Kidney epithelial cell (primary cell): ENCODE data around the gene NEK3. TPM values are rescaled to one million over a fixed set of nuclear protein-coding genes. Genes with fewer than 3 reads are reported as not detected.
A peak's percentile ranks its signal among the peaks of the same experiment; 100 is the strongest.
"Not testable (repeated sequence)": the region's sequence is repeated elsewhere in the genome, so short reads cannot be mapped to it uniquely, and the experiment has no call there.

Experiments
- DNase-seq: peaks from one replicate; pipeline ENCODE4 v3.0.0-alpha.2; 2010; ENCODE audit warnings: low read depth
- H3K27me3 ChIP-seq: 2 replicates; pipeline ENCODE4 v1.6.0; 2011; ENCODE audit warnings: low read length; ENCODE audit not compliant: control insufficient read depth, insufficient read depth
- H3K36me3 ChIP-seq: 2 replicates; pipeline ENCODE4 v1.5.1; 2011; ENCODE audit warnings: low read length; ENCODE audit not compliant: control insufficient read depth, insufficient read depth
- H3K4me3 ChIP-seq: 2 replicates; pipeline ENCODE4 v1.5.1; 2011; ENCODE audit warnings: low read depth, mild to moderate bottlenecking, control low read depth, low read length
- total RNA-seq: library from RNA; depleted of rRNA; stranded (reverse); fragments of >200 nt; gene quantifications from 2 replicates; pipeline ENCODE4 v1.2.3, GENCODE V29; 2015
- TF ChIP-seq, protein P1 (sequence below): IDR thresholded peaks from 2 replicates; pipeline ENCODE4 v1.5.1; 2011; ENCODE audit warnings: mild to moderate bottlenecking, moderate library complexity, low read length, control low read depth, inconsistent platforms; ENCODE audit not compliant: insufficient read depth, poor library complexity, severe bottlenecking

Gene NEK3, protein sequence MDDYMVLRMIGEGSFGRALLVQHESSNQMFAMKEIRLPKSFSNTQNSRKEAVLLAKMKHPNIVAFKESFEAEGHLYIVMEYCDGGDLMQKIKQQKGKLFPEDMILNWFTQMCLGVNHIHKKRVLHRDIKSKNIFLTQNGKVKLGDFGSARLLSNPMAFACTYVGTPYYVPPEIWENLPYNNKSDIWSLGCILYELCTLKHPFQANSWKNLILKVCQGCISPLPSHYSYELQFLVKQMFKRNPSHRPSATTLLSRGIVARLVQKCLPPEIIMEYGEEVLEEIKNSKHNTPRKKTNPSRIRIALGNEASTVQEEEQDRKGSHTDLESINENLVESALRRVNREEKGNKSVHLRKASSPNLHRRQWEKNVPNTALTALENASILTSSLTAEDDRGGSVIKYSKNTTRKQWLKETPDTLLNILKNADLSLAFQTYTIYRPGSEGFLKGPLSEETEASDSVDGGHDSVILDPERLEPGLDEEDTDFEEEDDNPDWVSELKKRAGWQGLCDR
- total RNA-seq: 9.4 and 9.9 TPM in 2 replicates

DNA sequence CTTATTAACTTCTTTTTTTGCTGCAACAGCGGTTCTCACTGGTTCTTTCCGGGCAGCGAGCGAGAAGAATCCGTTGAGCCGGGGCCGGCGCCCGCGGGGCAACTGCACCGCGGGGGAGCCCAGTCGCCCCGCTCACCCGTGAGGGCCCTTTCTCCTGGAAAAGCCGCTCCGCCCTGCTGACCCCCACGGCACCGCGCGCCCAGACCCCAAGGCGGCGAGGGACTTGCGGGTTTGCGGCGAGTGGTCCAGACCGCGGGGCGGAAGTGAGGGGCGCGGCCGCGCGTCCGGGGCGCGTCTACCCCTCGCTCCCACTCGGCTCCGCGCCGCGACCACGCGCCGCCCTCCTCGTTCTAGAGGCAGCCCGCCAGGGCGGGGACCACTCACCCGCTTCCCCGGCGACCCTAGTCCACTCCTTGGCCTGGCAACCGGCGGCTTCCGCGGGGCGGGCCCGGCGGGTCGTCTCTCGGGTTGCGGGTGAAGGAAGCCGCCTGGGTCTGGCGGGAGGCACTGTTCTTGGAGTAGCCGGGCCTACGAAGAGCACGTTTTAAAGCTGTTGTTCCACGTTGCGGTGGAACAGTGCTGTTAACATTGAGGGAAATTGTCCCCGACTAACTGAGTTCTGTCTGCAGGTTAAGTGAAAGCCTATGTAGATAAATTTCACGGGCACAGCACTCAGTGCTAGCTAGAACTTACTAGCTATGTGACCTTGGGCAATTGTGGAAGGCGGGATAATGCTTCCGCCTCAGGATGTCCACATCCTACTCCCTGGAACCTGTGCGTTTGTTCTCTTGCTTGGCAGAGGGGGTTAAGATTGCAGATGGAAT lies at the start of gene NEK3:
NEK3 (minus strand) TSS at position 439 of the 824 bp plus-strand sequence. CDS start 3,406 bp downstream, outside the sequence.
- Histone ChIP-seq H3K27me3 (no peaks in the 10 kb centered on the region), H3K4me3 (peak within 1 kb of the TSS; percentile 72), H3K36me3 (no peaks in the 10 kb centered on the region)
- DNase-seq: no peak
- TF ChIP-seq, protein P1, sequence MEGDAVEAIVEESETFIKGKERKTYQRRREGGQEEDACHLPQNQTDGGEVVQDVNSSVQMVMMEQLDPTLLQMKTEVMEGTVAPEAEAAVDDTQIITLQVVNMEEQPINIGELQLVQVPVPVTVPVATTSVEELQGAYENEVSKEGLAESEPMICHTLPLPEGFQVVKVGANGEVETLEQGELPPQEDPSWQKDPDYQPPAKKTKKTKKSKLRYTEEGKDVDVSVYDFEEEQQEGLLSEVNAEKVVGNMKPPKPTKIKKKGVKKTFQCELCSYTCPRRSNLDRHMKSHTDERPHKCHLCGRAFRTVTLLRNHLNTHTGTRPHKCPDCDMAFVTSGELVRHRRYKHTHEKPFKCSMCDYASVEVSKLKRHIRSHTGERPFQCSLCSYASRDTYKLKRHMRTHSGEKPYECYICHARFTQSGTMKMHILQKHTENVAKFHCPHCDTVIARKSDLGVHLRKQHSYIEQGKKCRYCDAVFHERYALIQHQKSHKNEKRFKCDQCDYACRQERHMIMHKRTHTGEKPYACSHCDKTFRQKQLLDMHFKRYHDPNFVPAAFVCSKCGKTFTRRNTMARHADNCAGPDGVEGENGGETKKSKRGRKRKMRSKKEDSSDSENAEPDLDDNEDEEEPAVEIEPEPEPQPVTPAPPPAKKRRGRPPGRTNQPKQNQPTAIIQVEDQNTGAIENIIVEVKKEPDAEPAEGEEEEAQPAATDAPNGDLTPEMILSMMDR: no peak

DNA sequence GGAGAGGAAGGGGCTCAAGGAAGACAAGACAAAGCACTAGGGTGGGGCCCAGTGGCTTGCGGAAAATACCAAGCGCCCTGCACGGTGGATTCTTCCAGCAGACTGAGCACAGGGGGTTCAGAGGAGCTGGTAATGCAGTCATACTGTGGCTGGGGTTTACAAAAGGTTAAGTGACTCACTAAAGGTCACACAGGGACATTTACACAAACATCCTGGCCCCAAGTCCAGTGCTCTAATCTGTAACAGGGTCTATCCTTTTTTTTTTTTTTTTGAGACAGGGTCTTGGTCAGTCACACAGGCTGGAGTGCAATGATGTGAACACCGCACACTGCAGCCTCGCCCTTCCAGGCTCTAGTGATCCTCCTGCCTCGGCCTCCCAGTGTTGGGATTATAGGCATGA lies 49.0 kb upstream of the NEK3 start:
- H3K4me3 ChIP-seq, DNase-seq, H3K36me3 ChIP-seq, H3K27me3 ChIP-seq: not testable (repeated sequence)

DNA sequence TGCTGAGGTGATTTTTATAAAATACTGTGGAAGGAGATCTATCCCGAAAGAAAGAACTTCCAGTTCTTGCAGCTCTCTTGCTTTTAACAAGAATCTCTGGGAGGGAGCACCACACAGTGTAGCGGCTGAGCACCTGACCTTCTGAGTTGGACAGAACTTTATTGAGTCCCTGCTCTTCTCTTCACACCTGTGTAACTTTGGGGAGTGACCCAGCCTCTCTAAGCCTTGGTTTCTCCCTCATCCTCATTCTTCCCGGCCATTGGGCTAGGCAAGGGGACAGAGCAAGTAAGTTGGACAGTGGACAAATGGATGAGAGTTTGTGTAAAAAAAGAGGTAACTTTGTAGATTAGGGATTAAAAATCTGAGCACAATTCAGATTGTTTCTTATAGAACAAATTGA lies 48.5 kb upstream of the NEK3 start:
- DNase-seq, H3K36me3 ChIP-seq, H3K4me3 ChIP-seq, H3K27me3 ChIP-seq: not testable (repeated sequence)

DNA sequence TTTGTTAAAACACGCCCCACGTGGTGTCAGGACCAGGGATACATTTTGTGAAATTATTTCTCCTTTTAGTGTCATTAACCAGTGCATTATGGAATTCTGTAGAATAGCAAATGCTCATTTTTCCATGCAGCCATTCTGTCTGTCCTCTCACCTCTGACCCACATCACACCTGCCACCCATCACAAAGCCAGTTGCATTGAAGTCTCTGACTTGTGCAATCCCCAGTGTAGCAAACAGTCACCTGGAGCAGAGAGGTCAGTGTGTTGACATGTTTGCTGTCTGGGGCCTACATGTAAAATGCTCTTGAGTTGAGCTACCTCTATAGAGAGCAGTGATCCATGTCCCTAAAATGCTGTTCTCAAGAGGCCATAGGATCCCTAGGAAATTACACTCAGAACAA lies 47.9 kb upstream of the NEK3 start:
- DNase-seq, H3K36me3 ChIP-seq, H3K4me3 ChIP-seq, H3K27me3 ChIP-seq: not testable (repeated sequence)

DNA sequence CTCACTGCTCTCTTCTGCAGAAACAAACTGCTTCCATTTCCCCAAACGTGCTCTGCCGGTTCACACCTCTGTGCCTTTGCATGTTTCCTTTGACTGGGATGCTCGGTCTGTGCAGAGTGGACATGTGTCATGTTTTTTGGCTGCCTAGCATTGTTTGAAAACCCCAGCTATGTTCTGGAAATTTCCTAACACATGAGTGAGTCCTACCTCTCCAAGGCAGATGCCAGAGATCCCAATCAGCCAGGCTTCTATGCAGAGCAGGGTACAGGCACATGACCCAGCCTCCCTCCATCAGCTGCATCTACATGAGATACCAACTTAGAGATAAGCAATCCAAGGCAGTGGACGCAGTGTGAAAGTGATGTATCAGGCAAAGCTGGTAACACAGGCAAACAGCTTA lies 45.1 kb upstream of the NEK3 start:
- not testable (repeated sequence) for DNase-seq, H3K36me3 ChIP-seq, H3K27me3 ChIP-seq, H3K4me3 ChIP-seq

DNA sequence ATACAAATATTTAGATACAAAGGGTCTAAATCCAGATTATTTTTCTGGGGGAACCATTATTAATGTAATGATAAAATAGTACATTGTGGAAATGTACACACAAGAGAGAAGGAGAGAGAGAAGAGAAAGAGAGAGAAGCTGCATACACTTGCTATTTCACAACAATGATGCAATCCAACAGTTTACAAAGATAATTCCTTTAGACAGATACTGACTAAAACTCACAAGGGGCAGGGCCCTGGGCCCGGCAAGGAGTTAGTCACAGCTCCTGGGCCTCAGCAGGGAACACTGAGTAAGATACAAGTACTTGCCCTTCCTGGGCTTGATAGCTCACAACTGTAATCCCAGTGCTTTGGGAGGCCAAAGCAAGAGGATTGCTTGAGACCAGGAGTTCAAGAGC lies 44.5 kb upstream of the NEK3 start:
- H3K4me3 ChIP-seq, H3K36me3 ChIP-seq, H3K27me3 ChIP-seq: not testable (repeated sequence)
- DNase-seq: peak; percentile 23

DNA sequence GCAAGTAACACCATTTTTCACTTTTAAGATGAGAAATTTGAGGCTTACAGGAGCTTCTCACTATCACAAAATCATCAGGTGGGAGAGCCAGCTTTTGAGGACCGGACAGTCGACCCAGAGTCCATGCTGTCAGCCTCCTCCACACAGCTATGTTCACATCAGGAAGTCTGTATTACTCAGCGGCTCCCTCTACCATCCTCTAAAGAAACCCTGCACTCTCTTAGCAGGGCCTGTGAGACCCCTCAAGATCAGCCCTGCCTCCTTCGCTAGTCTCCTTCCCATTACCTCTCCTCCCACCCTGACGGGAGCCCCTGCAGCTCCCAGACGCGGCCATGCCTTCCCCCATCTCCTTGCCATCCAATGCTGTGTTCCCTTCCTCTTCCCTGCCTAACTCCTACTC lies 43.1 kb upstream of the NEK3 start:
- not testable (repeated sequence) for H3K36me3 ChIP-seq, DNase-seq, H3K4me3 ChIP-seq, H3K27me3 ChIP-seq

DNA sequence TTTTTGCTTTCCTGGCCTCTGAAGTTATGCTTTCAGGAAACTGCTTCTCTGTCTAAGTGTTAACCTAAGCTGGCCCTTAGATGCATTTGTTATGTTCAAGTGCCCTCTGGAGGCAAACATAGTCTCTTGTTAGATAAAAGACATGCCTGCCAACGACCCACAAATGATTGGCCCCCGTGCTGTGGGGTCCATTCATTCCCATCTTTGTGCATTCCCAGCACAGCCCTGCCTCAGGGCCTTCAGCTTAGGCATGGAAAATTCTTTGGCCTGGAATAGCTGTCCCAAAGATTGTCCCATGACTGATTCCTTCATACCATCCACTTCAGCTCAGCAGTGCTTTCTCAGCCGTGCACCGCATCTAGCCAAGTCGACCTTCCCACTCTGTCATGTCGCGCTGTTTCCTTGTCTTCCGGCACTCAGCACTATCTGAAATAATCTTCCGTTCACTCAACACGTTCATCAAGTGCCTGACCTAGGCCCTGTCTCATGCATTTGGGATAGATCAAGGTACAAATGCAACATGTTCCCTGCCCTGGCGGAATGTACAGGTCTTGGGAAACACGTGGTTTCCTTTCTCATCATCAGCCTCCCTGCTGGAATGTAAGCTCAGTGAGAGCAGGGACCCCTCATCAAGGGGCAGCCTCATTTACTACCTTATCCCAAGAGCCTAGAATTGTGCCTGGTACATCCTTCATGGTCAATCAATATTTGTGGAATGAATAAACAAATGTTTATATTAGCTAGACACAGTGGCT lies 42.2 kb upstream of the NEK3 start:
- TF ChIP-seq, protein P1: peak; percentile 12
- not testable (repeated sequence) for H3K36me3 ChIP-seq, H3K4me3 ChIP-seq, H3K27me3 ChIP-seq, DNase-seq
